Prostate gland (tissue), 2 donors: ENCODE results near the gene KLHL41.

ENCODE experiments used
- POLR2A ChIP-seq: fragments of 450-650 bp; IDR thresholded peaks from one replicate; pipeline ENCODE4 v1.6.1; 2016; ENCODE audit warnings: antibody characterized with exemption, mild to moderate bottlenecking
- POLR2AphosphoS5 ChIP-seq: sonication (generic); formaldehyde crosslinking; IDR thresholded peaks from one replicate; pipeline ENCODE4 v1.6.1; 2017; ENCODE audit warnings: antibody characterized with exemption
- TF ChIP-seq, protein P1 (sequence below), 4 experiments: fragments of 200-600 bp in 2 of 4; fragments of 450-650 bp in 2 of 4; sonication (generic) in 2 of 4; IDR thresholded peaks; 1 replicate in 3 of 4; 2 replicates in 1 of 4; pipeline ENCODE4 v1.5.1; 2016 to 2019; ENCODE audit warnings: antibody characterized with exemption in 4 of 4, mild to moderate bottlenecking in 2 of 4, moderate library complexity in 2 of 4

DNA sequence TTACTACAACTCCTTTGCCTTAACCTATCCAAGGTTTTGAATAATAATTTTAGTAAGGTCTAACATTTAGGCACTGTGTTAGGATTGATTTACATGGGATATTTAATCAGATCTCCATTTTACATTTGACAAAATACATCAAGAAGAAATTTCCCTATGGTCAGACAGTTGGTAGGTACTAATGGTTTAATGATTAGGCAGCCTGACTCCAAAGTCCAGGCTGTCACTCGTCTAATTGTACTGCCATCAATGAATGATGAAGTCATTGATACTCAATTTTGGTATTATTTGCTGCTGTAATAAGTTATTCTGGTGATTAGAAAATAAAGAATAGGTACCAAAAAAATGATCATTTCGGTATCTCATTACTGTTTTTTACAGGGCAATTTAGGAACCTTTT is 16.1 kb upstream of the KLHL41 start:
- no peak for TF ChIP-seq POLR2A
- TF ChIP-seq, protein P1, sequence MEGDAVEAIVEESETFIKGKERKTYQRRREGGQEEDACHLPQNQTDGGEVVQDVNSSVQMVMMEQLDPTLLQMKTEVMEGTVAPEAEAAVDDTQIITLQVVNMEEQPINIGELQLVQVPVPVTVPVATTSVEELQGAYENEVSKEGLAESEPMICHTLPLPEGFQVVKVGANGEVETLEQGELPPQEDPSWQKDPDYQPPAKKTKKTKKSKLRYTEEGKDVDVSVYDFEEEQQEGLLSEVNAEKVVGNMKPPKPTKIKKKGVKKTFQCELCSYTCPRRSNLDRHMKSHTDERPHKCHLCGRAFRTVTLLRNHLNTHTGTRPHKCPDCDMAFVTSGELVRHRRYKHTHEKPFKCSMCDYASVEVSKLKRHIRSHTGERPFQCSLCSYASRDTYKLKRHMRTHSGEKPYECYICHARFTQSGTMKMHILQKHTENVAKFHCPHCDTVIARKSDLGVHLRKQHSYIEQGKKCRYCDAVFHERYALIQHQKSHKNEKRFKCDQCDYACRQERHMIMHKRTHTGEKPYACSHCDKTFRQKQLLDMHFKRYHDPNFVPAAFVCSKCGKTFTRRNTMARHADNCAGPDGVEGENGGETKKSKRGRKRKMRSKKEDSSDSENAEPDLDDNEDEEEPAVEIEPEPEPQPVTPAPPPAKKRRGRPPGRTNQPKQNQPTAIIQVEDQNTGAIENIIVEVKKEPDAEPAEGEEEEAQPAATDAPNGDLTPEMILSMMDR (IDR thresholded peaks at IDR 0.05), result no peak
- TF ChIP-seq POLR2AphosphoS5, result no peak
